GM10266 (cell line): ENCODE results near the gene SMC6.

Experiments
- DNase-seq: peaks from one replicate; pipeline ENCODE4 v3.0.0; 2012; ENCODE audit errors: extremely low spot score
- TF ChIP-seq, protein P1 (sequence below): IDR thresholded peaks from 2 replicates; pipeline ENCODE4 v1.5.1; 2012; ENCODE audit warnings: mild to moderate bottlenecking, low read depth; ENCODE audit not compliant: control insufficient read depth, insufficient read depth; ENCODE audit errors: missing control alignments

Gene SMC6

GRCh38 chr2:17644997-17645720, 108.5 kb downstream of the SMC6 start:
- DNase-seq: no peak
- TF ChIP-seq, protein P1, sequence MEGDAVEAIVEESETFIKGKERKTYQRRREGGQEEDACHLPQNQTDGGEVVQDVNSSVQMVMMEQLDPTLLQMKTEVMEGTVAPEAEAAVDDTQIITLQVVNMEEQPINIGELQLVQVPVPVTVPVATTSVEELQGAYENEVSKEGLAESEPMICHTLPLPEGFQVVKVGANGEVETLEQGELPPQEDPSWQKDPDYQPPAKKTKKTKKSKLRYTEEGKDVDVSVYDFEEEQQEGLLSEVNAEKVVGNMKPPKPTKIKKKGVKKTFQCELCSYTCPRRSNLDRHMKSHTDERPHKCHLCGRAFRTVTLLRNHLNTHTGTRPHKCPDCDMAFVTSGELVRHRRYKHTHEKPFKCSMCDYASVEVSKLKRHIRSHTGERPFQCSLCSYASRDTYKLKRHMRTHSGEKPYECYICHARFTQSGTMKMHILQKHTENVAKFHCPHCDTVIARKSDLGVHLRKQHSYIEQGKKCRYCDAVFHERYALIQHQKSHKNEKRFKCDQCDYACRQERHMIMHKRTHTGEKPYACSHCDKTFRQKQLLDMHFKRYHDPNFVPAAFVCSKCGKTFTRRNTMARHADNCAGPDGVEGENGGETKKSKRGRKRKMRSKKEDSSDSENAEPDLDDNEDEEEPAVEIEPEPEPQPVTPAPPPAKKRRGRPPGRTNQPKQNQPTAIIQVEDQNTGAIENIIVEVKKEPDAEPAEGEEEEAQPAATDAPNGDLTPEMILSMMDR: no peak

GRCh38 chr2:17643031-17643615, 110.5 kb downstream of the SMC6 start:
- DNase-seq: no peak

DNA sequence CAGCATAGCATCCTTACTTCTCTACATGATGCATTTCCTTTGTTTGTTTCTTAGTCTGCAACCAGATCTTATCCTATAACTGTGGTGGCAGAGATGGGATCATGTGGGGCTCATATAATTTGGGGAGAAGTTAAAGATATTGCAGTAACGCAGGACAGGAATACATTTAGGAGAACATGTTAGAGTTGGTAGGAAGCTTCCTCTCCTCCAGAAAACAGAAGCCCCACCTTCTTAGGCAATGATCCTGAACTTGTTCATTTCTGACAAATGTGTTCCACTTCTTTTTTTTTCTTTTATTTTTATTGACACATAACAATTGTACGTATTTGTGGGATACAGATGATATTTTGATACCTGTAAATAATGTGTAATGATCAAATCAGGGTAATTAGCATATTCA, 113.2 kb downstream of the SMC6 start:
- TF ChIP-seq, protein P1: no peak
- DNase-seq: no peak

More at GRCh38 chr2:17643031-17643615, 110.5 kb downstream of the SMC6 start:
- TF ChIP-seq, protein P1: no peak

- TF ChIP-seq, protein P1: no peak
- no peak for DNase-seq
Measured at GRCh38 chr2:17638196-17638743, 115.3 kb downstream of the SMC6 start.

- no peak for DNase-seq
- TF ChIP-seq, protein P1: no peak
Measured at GRCh38 chr2:17637131-17637906, 116.3 kb downstream of the SMC6 start.

DNA sequence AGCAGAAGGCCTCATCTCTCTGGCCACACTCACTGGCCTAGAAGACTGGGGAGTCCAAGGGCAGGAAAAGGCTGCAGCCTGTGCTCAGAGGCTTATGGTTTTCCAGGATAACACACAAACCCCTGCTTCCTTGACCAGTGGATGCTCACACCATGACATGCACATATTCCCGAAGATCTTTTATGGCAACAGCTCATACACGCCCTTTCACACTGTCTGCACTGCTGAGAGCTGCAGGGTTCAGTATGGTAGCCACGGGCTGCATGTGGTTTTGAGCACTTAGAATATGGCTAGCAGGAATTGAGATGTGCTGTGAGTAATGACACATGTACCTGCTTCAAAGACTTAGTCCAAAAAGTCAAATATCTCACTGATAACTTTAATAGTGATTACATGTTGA, 117.4 kb downstream of the SMC6 start:
- TF ChIP-seq, protein P1: no peak

More for the DNA sequence above, 117.4 kb downstream of the SMC6 start:
- DNase-seq: no peak
